AG09309 (cell line): ENCODE measurements around the gene NAA11.

Experiments
- DNase-seq: peaks from one replicate; pipeline ENCODE4 v3.0.0-alpha.2; 2010; ENCODE audit warnings: low read depth
- H3K4me3 ChIP-seq: 2 replicates; pipeline ENCODE4 v1.5.1; 2011; ENCODE audit warnings: mild to moderate bottlenecking, low read depth, low read length, moderate library complexity; ENCODE audit not compliant: control insufficient read depth
- CTCF ChIP-seq: IDR thresholded peaks from 2 replicates; pipeline ENCODE4 v1.5.1; 2011; ENCODE audit warnings: mild to moderate bottlenecking, low read depth, low read length, inconsistent platforms; ENCODE audit not compliant: insufficient read depth, control insufficient read depth; ENCODE audit errors: missing control alignments

Gene NAA11

GRCh38 chr4:79325864-79326328, at the start of gene NAA11:
TSS of gene NAA11 (minus strand) at chr4:79326061. CDS start at chr4:79325877, 184 bp downstream.
- no peak for DNase-seq
- no peak for TF ChIP-seq CTCF
- no peak within 1 kb of the TSS for H3K4me3 ChIP-seq

GRCh38 chr4:79370026-79370425, 44.2 kb upstream of the NAA11 start:
- no peak for DNase-seq

GRCh38 chr4:79367096-79367495, 41.2 kb upstream of the NAA11 start:
- no peak for DNase-seq
- no peak for TF ChIP-seq CTCF
- no peak overlapping the region for H3K4me3 ChIP-seq

More at GRCh38 chr4:79370026-79370425, 44.2 kb upstream of the NAA11 start:
- no peak overlapping the region for H3K4me3 ChIP-seq
- no peak for TF ChIP-seq CTCF

GRCh38 chr4:79366422-79366821, 40.6 kb upstream of the NAA11 start:
- no peak for TF ChIP-seq CTCF
- H3K4me3 ChIP-seq = no peak overlapping the region
- no peak for DNase-seq

GRCh38 chr4:79364061-79364460, 38.2 kb upstream of the NAA11 start:
- TF ChIP-seq CTCF = no peak
- H3K4me3 ChIP-seq = no peak overlapping the region
- no peak for DNase-seq

GRCh38 chr4:79362626-79363025, 36.8 kb upstream of the NAA11 start:
- no peak overlapping the region for H3K4me3 ChIP-seq
- no peak for TF ChIP-seq CTCF
- no peak for DNase-seq

- H3K4me3 ChIP-seq = no peak overlapping the region
- no peak for DNase-seq
- no peak for TF ChIP-seq CTCF
Observed at GRCh38 chr4:79360006-79360405, 34.1 kb upstream of the NAA11 start.
